SU-DHL-6 (cell line): ENCODE data around the gene LRRC25.

ENCODE experiments used
- H2AFZ ChIP-seq: fragments of 200-600 bp; sonication (generic); 2 replicates; pipeline ENCODE4 v1.6.1; 2014; ENCODE audit warnings: low read depth, mild to moderate bottlenecking, moderate library complexity, mixed read lengths, antibody characterized with exemption, low read length; ENCODE audit not compliant: severe bottlenecking
- H3F3A ChIP-seq: fragments of 200-600 bp; shearing (Covaris generic); 2 replicates; pipeline ENCODE4 v1.6.0; 2016; ENCODE audit warnings: antibody characterized with exemption, mild to moderate bottlenecking; ENCODE audit not compliant: insufficient read depth
- H3K27ac ChIP-seq: fragments of 200-600 bp; sonication (generic); 2 replicates; pipeline ENCODE4 v1.5.1; 2016; ENCODE audit warnings: low read depth, mild to moderate bottlenecking, low read length, moderate library complexity, mixed read lengths
- H3K27me3 ChIP-seq: fragments of 200-600 bp; sonication (generic), shearing (Covaris generic); 2 replicates; pipeline ENCODE4 v1.6.0; 2014; ENCODE audit warnings: mild to moderate bottlenecking, low read length
- H3K36me3 ChIP-seq: fragments of 200-600 bp; sonication (generic); 2 replicates; pipeline ENCODE4 v1.6.1; 2014; ENCODE audit warnings: mild to moderate bottlenecking, low read length, mixed read lengths
- H3K4me2 ChIP-seq: fragments of 300-600, 200-600 bp; shearing (Covaris generic), sonication (generic); 2 replicates; pipeline ENCODE4 v1.6.0; 2014; ENCODE audit warnings: low read length, low read depth, mild to moderate bottlenecking; ENCODE audit not compliant: poor library complexity, severe bottlenecking
- H3K4me3 ChIP-seq: fragments of 200-600 bp; sonication (generic); 2 replicates; pipeline ENCODE4 v1.5.1; 2014; ENCODE audit warnings: antibody characterized with exemption, low read length, mild to moderate bottlenecking, mixed read lengths; ENCODE audit not compliant: insufficient read depth, poor library complexity, severe bottlenecking
- H3K79me2 ChIP-seq: fragments of 200-600 bp; sonication (generic); 2 replicates; pipeline ENCODE4 v1.6.1; 2014; ENCODE audit warnings: mild to moderate bottlenecking, low read length, moderate library complexity; ENCODE audit not compliant: insufficient read depth
- H3K9ac ChIP-seq: fragments of 200-600 bp; sonication (generic); 2 replicates; pipeline ENCODE4 v1.7.0; 2014; ENCODE audit warnings: mild to moderate bottlenecking, low read length
- H3K9me2 ChIP-seq: fragments of 200-600 bp; sonication (generic); replicated peaks from 2 replicates; pipeline ENCODE4 v1.6.1; 2014; ENCODE audit warnings: low read length; ENCODE audit not compliant: insufficient read depth
- H3K9me3 ChIP-seq: fragments of 200-600 bp; sonication (generic); 2 replicates; pipeline ENCODE4 v1.6.1; 2014; ENCODE audit warnings: low read length, mixed read lengths; ENCODE audit not compliant: insufficient read depth
- H4K20me1 ChIP-seq: fragments of 200-600 bp; sonication (generic); 2 replicates; pipeline ENCODE4 v1.6.1; 2014; ENCODE audit warnings: low read depth, mild to moderate bottlenecking, antibody characterized with exemption, low read length, moderate library complexity, mixed read lengths
- EZH2phosphoT487 ChIP-seq: fragments of 200-600 bp; sonication (generic), shearing (Covaris generic); conservative IDR thresholded peaks from 2 replicates; pipeline ENCODE4 v1.6.1; 2018; ENCODE audit warnings: mild to moderate bottlenecking, antibody characterized with exemption, low read length, moderate library complexity, mixed read lengths
- TF ChIP-seq, protein P1 (sequence below): fragments of 200-600 bp; sonication (generic); IDR thresholded peaks from one replicate; pipeline ENCODE4 v1.5.1; 2017; ENCODE audit warnings: antibody characterized with exemption, mild to moderate bottlenecking, low read length, moderate library complexity; ENCODE audit not compliant: insufficient read depth, poor library complexity, severe bottlenecking

Gene LRRC25

DNA sequence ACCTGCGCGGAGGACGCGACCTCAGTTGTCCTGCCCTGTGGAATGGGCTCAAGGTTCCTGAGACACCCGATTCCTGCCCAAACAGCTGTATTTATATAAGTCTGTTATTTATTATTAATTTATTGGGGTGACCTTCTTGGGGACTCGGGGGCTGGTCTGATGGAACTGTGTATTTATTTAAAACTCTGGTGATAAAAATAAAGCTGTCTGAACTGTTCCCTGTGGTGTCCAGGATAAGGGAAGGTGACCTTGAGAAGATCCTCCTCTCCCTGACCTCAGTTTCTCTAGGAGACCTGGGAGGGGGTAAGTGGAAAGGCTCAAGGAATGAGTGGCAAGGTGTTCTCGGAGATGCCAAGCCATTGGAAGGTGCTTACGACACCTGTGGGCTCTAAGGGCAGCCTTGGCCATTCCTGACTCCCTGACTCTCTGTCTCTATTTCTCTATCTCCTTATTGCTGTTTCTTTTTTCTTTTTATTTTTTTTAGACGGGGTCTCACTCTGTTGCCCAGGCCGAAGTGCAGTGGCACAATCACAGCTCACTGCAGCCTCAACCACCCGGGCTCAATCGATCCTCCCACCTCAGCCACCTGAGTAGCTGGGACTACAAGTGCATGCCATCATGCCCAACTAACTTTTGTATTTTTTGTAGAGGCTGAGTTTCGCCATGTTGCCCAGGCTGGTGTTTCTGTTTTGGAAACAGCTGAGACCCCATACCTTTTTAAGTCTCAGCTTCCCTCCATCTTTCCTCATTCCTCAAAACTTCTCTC lies 8.3 kb downstream of the LRRC25 start:
- Histone ChIP-seq H2AFZ (no peak overlapping the region), H3K9me3 (no peaks in the 10 kb centered on the region), H3F3A (no peaks in the 10 kb centered on the region)

DNA sequence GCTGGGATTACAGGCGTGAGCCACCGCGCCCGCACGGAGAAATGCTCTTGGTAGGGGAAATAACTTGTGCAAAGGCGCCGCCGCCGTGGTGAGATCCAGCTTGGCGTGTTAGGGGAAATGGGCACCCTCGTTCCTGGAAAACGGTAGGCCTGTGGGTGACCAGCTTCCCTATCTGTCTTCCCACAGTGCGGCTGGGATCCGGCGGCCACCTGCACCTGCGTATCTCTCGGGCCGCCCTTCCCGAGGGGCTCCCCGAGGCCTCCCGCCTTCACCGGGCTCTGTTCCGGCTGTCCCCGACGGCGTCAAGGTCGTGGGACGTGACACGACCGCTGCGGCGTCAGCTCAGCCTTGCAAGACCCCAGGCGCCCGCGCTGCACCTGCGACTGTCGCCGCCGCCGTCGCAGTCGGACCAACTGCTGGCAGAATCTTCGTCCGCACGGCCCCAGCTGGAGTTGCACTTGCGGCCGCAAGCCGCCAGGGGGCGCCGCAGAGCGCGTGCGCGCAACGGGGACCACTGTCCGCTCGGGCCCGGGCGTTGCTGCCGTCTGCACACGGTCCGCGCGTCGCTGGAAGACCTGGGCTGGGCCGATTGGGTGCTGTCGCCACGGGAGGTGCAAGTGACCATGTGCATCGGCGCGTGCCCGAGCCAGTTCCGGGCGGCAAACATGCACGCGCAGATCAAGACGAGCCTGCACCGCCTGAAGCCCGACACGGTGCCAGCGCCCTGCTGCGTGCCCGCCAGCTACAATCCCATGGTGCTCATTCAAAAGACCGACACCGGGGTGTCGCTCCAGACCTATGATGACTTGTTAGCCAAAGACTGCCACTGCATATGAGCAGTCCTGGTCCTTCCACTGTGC lies 9.1 kb downstream of the LRRC25 start:
- Histone ChIP-seq H3K4me3 (no peak overlapping the region), H3K27ac (no peak overlapping the region), H3F3A (no peaks in the 10 kb centered on the region), H3K79me2 (no peaks in the 10 kb centered on the region), H3K9ac (no peak overlapping the region), H3K27me3 (no peaks in the 10 kb centered on the region), H3K9me3 (no peaks in the 10 kb centered on the region), H2AFZ (no peak overlapping the region), H3K36me3 (no peaks in the 10 kb centered on the region), H3K9me2 (no peaks in the 10 kb centered on the region), H4K20me1 (no peaks in the 10 kb centered on the region), H3K4me2 (peak overlapping the region; percentile 35)
- TF ChIP-seq EZH2phosphoT487, result no peak
- TF ChIP-seq, protein P1, sequence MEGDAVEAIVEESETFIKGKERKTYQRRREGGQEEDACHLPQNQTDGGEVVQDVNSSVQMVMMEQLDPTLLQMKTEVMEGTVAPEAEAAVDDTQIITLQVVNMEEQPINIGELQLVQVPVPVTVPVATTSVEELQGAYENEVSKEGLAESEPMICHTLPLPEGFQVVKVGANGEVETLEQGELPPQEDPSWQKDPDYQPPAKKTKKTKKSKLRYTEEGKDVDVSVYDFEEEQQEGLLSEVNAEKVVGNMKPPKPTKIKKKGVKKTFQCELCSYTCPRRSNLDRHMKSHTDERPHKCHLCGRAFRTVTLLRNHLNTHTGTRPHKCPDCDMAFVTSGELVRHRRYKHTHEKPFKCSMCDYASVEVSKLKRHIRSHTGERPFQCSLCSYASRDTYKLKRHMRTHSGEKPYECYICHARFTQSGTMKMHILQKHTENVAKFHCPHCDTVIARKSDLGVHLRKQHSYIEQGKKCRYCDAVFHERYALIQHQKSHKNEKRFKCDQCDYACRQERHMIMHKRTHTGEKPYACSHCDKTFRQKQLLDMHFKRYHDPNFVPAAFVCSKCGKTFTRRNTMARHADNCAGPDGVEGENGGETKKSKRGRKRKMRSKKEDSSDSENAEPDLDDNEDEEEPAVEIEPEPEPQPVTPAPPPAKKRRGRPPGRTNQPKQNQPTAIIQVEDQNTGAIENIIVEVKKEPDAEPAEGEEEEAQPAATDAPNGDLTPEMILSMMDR, result peak; percentile 91

More for the DNA sequence above, 8.3 kb downstream of the LRRC25 start:
- Histone ChIP-seq H3K27ac (no peak overlapping the region), H3K36me3 (no peaks in the 10 kb centered on the region), H3K4me2 (peak overlapping the region; percentile 35), H3K9ac (no peak overlapping the region), H3K9me2 (no peaks in the 10 kb centered on the region), H4K20me1 (no peaks in the 10 kb centered on the region), H3K79me2 (no peaks in the 10 kb centered on the region), H3K4me3 (no peak overlapping the region), H3K27me3 (no peaks in the 10 kb centered on the region)
- TF ChIP-seq EZH2phosphoT487, result no peak
- TF ChIP-seq, protein P1, result no peak

DNA sequence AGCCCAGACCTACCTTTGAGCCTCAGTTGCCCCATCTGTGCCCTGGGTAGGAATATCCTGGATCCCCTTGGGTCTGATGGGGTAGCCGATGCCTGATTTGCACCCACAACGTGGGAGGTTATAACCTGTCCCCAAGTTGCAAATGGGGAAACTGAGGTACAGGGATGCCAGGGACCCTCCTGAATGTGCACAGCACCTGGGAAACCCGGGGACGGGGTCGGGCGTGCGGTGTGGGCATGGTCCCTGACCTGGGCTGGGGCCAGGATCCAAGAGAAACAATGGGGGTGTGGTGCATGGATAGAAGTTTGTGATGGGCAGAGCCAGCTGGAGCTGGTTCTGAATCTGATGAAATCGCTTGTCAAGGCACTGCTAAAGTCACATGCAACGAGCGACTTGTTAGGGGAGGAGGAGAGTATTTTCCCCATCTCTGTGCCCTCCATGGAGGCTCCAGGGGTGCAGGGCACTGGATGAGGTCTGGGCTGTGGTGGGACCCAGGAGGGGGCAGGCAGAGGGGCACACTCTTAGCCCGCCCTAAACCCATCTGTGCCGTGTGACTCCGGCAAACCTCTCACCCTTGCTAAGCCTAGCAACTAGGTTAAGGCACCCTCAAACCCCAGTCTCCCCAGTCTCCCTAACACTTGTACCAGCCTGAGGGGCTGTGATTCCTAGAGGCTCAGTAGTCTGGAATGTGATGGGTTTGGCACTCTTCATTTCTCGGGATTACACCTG lies 10.7 kb downstream of the LRRC25 start:
- no peak overlapping the region for H3K9ac ChIP-seq
- TF ChIP-seq EZH2phosphoT487, result no peak
- TF ChIP-seq, protein P1, result no peak
- no peaks in the 10 kb centered on the region for H3K27me3 ChIP-seq
- H3K4me2 ChIP-seq, result no peak overlapping the region
- H3K36me3 ChIP-seq, result no peaks in the 10 kb centered on the region
- no peaks in the 10 kb centered on the region for H4K20me1 ChIP-seq
- H3K4me3 ChIP-seq, result no peak overlapping the region
- H3F3A ChIP-seq, result no peaks in the 10 kb centered on the region
- no peaks in the 10 kb centered on the region for H3K9me3 ChIP-seq
- H3K9me2 ChIP-seq, result no peaks in the 10 kb centered on the region
- no peak overlapping the region for H3K27ac ChIP-seq
- H2AFZ ChIP-seq, result no peak overlapping the region
- no peaks in the 10 kb centered on the region for H3K79me2 ChIP-seq
